HG02588 (cell line): ENCODE data around the gene KIAA0825.

ENCODE experiments used
- ATAC-seq: cut with Tn5 transposase; IDR thresholded peaks from one replicate; pipeline ENCODE4 v1.9.1; 2021; ENCODE audit warnings: mild to moderate bottlenecking, moderate library complexity; ENCODE audit not compliant: unreplicated experiment

Gene KIAA0825

GRCh38 chr5:94329115-94329514 lies 289.3 kb downstream of the KIAA0825 start:
- ATAC-seq: no peak

- no peak for ATAC-seq
Measured at GRCh38 chr5:94326586-94326985, 291.8 kb downstream of the KIAA0825 start.

- ATAC-seq: no peak
Measured at GRCh38 chr5:94316916-94317838, 301.2 kb downstream of the KIAA0825 start.

GRCh38 chr5:94314460-94315131 lies 303.8 kb downstream of the KIAA0825 start:
- no peak for ATAC-seq

GRCh38 chr5:94313696-94314095 lies 304.7 kb downstream of the KIAA0825 start:
- ATAC-seq: no peak

- ATAC-seq: no peak
Measured at GRCh38 chr5:94313188-94313587, 305.2 kb downstream of the KIAA0825 start.

GRCh38 chr5:94312298-94312697 lies 306.1 kb downstream of the KIAA0825 start:
- no peak for ATAC-seq

GRCh38 chr5:94310833-94311232 lies 307.6 kb downstream of the KIAA0825 start:
- ATAC-seq: no peak

GRCh38 chr5:94309141-94309540 lies 309.3 kb downstream of the KIAA0825 start:
- ATAC-seq: no peak

- no peak for ATAC-seq
Measured at GRCh38 chr5:94308442-94308841, 310.0 kb downstream of the KIAA0825 start.

- ATAC-seq: no peak
Measured at GRCh38 chr5:94304146-94304545, 314.3 kb downstream of the KIAA0825 start.

GRCh38 chr5:94288937-94289336 lies 329.5 kb downstream of the KIAA0825 start:
- no peak for ATAC-seq

- no peak for ATAC-seq
Measured at GRCh38 chr5:94285984-94286383, 332.4 kb downstream of the KIAA0825 start.

- no peak for ATAC-seq
Measured at GRCh38 chr5:94283093-94283492, 335.3 kb downstream of the KIAA0825 start.

- no peak for ATAC-seq
Measured at GRCh38 chr5:94281236-94281801, 337.1 kb downstream of the KIAA0825 start.

- ATAC-seq: no peak
Measured at GRCh38 chr5:94276751-94277150, 341.7 kb downstream of the KIAA0825 start.

GRCh38 chr5:94276048-94276447 lies 342.4 kb downstream of the KIAA0825 start:
- no peak for ATAC-seq

- no peak for ATAC-seq
Measured at GRCh38 chr5:94274707-94275106, 343.7 kb downstream of the KIAA0825 start.

- ATAC-seq: no peak
Measured at GRCh38 chr5:94268226-94268625, 350.2 kb downstream of the KIAA0825 start.

GRCh38 chr5:94267350-94267899 lies 351.0 kb downstream of the KIAA0825 start:
- no peak for ATAC-seq

- no peak for ATAC-seq
Measured at GRCh38 chr5:94266170-94266569, 352.2 kb downstream of the KIAA0825 start.
